Colonic mucosa (tissue), 4 donors: ENCODE results near the gene MDH2. TPM values are rescaled to one million over a fixed set of nuclear protein-coding genes. Genes with fewer than 3 reads are reported as not detected.

Experiments used
- DNase-seq: peaks from one replicate; pipeline ENCODE4 v3.0.0-alpha.2; 2020
- H3K27ac ChIP-seq: fragments of 200-600 bp; one replicate; pipeline ENCODE4 v1.8.0; 2021
- H3K27me3 ChIP-seq: fragments of 200-600 bp; one replicate; pipeline ENCODE4 v1.8.0; 2021
- H3K36me3 ChIP-seq: fragments of 200-600 bp; one replicate; pipeline ENCODE4 v1.8.0; 2021
- H3K4me1 ChIP-seq: fragments of 200-600 bp; one replicate; pipeline ENCODE4 v1.8.0; 2021; ENCODE audit warnings: mild to moderate bottlenecking
- H3K4me3 ChIP-seq: fragments of 200-600 bp; one replicate; pipeline ENCODE4 v1.8.0; 2021
- H3K9ac ChIP-seq, 2 donors: one replicate each; pipeline ENCODE4 v1.7.0; 2013; ENCODE audit warnings: control low read depth in 2 of 2, low read depth in 2 of 2, low read length in 2 of 2
- H3K9me3 ChIP-seq: fragments of 200-600 bp; one replicate; pipeline ENCODE4 v1.8.0; 2021
- intact Hi-C: fragments of 100-400 bp; cut with DNase I; formaldehyde crosslinking; loops from one replicate; pipeline ENCODE4 v1.14.1; 2022
- total RNA-seq, 2 donors: library from RNA; stranded (reverse); fragmentation: NEBNext Ultra II Directional in 1 of 2; extraction: Animal tissue kit (Norgen Biotek cat#: 25700) in 1 of 2; gene quantifications; one replicate each; pipeline ENCODE4 v1.2.1, GENCODE V29; 2021
- TF ChIP-seq, protein P1 (sequence below): fragments of 200-600 bp; IDR thresholded peaks from one replicate; pipeline ENCODE4 v1.8.0; 2022; ENCODE audit warnings: antibody characterized with exemption, mild to moderate bottlenecking
- donor health status: healthy.
- donor health status: DM: no; HTN: no; CAD: no.
- donor health status: DM: no; HTN: no; CAD: no.

MDH2 gene
- total RNA-seq, 2 donors from 2014 or later, result 306 to 337 TPM

DNA sequence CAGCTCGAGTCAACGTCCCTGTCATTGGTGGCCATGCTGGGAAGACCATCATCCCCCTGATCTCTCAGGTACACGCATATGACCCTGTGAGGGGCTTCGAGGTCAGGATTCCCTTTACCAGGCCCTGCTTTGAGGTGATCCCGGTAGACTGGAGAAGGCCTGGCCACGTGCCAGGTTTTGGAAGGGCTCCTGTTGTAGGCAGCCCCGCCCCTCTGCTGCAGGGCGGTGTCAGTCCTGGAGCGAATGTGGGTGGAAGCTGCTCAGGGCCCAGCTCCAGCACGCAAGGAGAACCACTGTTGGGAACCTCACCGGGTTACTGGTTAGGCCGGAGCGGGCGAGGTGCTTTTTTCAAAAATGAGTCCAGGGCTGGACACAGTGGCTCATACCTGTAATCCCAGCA is 15.6 kb downstream of the MDH2 start:
- H3K9me3 ChIP-seq, result no peaks in the 10 kb centered on the region
- no peak overlapping the region for H3K27ac ChIP-seq
- peaks cover 29% of the 10 kb centered on the region for H3K36me3 ChIP-seq
- no peak overlapping the region for H3K4me3 ChIP-seq
- intact Hi-C loops, result no loop called here
- no peaks in the 10 kb centered on the region for H3K27me3 ChIP-seq
- peak; percentile 81 for DNase-seq
- H3K9ac ChIP-seq, result no peak overlapping the region
- TF ChIP-seq, protein P1, sequence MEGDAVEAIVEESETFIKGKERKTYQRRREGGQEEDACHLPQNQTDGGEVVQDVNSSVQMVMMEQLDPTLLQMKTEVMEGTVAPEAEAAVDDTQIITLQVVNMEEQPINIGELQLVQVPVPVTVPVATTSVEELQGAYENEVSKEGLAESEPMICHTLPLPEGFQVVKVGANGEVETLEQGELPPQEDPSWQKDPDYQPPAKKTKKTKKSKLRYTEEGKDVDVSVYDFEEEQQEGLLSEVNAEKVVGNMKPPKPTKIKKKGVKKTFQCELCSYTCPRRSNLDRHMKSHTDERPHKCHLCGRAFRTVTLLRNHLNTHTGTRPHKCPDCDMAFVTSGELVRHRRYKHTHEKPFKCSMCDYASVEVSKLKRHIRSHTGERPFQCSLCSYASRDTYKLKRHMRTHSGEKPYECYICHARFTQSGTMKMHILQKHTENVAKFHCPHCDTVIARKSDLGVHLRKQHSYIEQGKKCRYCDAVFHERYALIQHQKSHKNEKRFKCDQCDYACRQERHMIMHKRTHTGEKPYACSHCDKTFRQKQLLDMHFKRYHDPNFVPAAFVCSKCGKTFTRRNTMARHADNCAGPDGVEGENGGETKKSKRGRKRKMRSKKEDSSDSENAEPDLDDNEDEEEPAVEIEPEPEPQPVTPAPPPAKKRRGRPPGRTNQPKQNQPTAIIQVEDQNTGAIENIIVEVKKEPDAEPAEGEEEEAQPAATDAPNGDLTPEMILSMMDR, result no peak
- H3K4me1 ChIP-seq, result no peaks in the 10 kb centered on the region

DNA sequence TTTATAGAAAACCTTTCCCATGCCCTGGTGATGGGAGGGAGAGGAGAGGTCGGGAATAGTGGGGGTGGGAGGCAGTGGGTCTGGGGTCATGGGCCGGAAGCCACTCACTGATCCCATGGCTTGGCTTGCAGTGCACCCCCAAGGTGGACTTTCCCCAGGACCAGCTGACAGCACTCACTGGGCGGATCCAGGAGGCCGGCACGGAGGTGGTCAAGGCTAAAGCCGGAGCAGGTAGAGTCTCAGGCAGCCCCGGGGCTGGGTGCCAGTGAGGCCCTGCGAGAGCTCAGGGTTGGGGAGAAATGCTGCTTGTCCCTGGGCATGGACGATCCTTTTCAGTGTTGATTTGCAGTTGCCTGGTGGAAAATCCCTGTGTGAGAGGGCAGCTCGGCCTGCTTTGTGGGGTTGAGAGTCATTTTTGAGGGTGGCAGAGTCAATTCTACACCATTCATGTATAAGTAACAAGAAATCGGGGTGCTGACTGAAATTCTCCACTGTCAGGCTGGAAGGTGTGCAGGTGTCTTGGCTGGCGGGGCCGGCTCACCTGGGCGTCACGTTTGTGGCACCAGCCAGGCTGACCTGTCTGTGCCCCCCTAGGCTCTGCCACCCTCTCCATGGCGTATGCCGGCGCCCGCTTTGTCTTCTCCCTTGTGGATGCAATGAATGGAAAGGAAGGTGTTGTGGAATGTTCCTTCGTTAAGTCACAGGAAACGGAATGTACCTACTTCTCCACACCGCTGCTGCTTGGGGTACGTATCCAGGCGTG is 16.5 kb downstream of the MDH2 start:
- no peak overlapping the region for H3K4me3 ChIP-seq
- TF ChIP-seq, protein P1, result no peak
- H3K9me3 ChIP-seq, result no peaks in the 10 kb centered on the region
- H3K27me3 ChIP-seq, result no peaks in the 10 kb centered on the region
- intact Hi-C loops, result no loop called here
- no peaks in the 10 kb centered on the region for H3K4me1 ChIP-seq
- no peak overlapping the region for H3K27ac ChIP-seq
- H3K9ac ChIP-seq, result no peak overlapping the region
- no peak for DNase-seq
- peaks cover 29% of the 10 kb centered on the region for H3K36me3 ChIP-seq

DNA sequence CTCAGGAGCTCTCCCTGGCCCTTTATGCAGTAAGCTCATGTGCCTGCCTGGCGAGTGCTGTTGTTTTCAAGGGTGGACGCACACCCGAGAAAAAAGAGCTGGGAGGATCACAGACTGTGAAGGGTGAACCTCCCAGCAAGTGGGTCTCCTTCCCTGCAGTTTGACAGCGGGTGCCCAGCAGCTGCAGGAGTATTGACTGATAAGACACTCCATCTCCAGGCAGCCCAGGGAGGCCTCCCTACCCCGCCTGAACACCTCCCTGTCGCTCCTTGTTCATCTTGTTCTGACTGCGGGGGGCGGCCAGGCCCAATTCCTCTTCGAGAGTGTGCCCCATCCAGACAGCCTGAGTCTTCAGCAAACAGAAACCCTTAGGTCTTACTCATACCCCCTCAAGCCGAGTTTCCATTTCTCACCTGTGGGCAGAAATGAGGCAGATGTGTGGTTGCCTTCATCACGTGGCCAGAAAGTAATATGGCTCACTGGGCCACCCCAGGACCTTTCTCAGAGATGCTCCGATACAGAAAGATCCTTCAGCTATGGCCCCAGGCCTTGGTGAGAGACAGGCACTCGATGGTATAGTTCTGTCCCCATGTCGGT is 17.2 kb downstream of the MDH2 start:
- TF ChIP-seq, protein P1, result no peak
- no peak overlapping the region for H3K9ac ChIP-seq
- peaks cover 27% of the 10 kb centered on the region for H3K36me3 ChIP-seq
- no peaks in the 10 kb centered on the region for H3K9me3 ChIP-seq
- H3K27ac ChIP-seq, result no peak overlapping the region
- DNase-seq, result no peak
- no peaks in the 10 kb centered on the region for H3K27me3 ChIP-seq
- H3K4me1 ChIP-seq, result no peaks in the 10 kb centered on the region
- intact Hi-C loops, result loop anchor here (5.0 kb wide), 1 partner anchor 67 kb away; no protein-coding TSS in a partner anchor
- H3K4me3 ChIP-seq, result no peak overlapping the region

DNA sequence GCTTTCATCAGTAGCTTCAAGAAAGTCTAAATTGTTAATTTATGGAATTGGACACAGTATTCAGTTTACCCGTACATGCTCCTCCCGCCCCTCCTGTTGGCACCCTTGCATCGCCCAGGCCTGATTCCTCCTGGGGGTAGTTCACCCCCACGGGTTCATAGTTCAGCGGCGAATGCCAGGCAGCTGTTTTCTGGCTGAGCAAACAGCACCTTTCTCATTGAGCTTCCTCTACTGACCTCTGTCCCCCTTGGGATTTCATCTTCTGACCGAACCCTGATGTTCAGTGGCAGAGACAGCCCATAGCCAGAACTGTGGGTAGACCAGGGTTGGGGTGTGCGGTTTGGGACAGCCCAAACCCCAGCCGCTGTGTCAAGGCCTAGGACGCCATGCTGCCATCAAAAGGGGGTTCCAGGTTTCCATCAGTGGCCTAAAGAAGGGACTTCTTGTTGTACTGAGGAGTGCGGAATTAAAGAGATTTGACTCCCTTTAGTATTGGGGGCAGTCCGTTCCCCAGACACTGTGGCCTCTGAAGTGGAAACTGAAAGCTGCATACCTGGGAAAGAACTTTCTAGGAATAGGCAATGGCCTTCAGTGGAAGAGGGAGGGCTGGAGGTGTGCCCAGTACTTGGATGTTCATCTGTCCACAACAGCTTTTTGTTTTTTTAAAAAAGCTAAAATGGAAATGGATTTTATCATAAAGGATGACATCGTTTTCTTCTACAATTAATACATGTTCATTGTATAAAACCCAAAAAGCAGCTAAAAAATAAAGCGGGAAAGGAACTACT is 19.0 kb downstream of the MDH2 start:
- no peak overlapping the region for H3K27ac ChIP-seq
- TF ChIP-seq, protein P1, result no peak
- H3K9ac ChIP-seq, result no peak overlapping the region
- H3K36me3 ChIP-seq, result peaks cover 23% of the 10 kb centered on the region
- no peak for DNase-seq
- H3K4me1 ChIP-seq, result no peaks in the 10 kb centered on the region
- H3K4me3 ChIP-seq, result no peak overlapping the region
- H3K27me3 ChIP-seq, result no peaks in the 10 kb centered on the region
- H3K9me3 ChIP-seq, result no peaks in the 10 kb centered on the region
- intact Hi-C loops, result loop anchor here (5.0 kb wide), 1 partner anchor 65 kb away; no protein-coding TSS in a partner anchor

DNA sequence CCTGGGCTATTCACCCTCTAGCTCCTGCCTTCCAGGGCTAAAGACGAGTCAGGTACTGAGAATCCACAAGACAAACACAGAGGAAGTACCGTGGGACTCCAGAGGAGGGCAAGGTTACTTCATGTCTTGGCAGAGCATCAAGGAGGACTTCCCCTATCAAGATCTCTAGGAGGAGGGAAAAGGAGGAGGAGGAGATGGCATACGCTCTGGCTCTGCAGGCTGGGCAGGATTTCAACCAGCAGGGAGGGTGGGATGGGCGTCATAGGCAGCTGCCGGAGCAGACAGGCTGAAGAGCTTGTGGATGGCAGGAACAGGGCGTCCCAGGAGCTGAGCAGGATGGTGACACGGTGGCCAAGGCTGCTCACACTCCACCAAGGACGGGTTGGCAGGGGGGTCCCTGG is 21.3 kb downstream of the MDH2 start:
- intact Hi-C loops, result loop anchor here (5.0 kb wide), 1 partner anchor 63 kb away; no protein-coding TSS in a partner anchor
- peaks cover 22% of the 10 kb centered on the region for H3K36me3 ChIP-seq
- H3K27me3 ChIP-seq, result no peaks in the 10 kb centered on the region
- H3K9ac ChIP-seq, result no peak overlapping the region
- no peak overlapping the region for H3K27ac ChIP-seq
- TF ChIP-seq, protein P1, result no peak
- H3K4me1 ChIP-seq, result no peaks in the 10 kb centered on the region
- peak; percentile 68 for DNase-seq
- H3K4me3 ChIP-seq, result no peak overlapping the region
- H3K9me3 ChIP-seq, result no peaks in the 10 kb centered on the region
